Upper lobe of right lung (tissue), 1 donor: ENCODE data around the gene ACTN1. TPM values are rescaled to one million over a fixed set of nuclear protein-coding genes. Genes with fewer than 3 reads are reported as not detected.
A peak's percentile ranks its signal among the peaks of the same experiment; 100 is the strongest.

Experiments
- ATAC-seq: fragments of 200-7000 bp; cut with Tn5 transposase; one replicate; pipeline ENCODE4 v1.9.1; 2020; ENCODE audit warnings: mild to moderate bottlenecking, moderate library complexity
- DNase-seq: peaks from one replicate; pipeline ENCODE4 v3.0.0-alpha.2; 2020
- H3K27ac ChIP-seq: fragments of 200-600 bp; one replicate; pipeline ENCODE4 v1.8.0; 2022
- H3K27me3 ChIP-seq: fragments of 200-600 bp; one replicate; pipeline ENCODE4 v1.8.0; 2022; ENCODE audit warnings: mild to moderate bottlenecking
- H3K36me3 ChIP-seq: fragments of 200-600 bp; one replicate; pipeline ENCODE4 v1.8.0; 2022
- H3K4me1 ChIP-seq: fragments of 200-600 bp; one replicate; pipeline ENCODE4 v1.8.0; 2022
- H3K4me3 ChIP-seq: fragments of 200-600 bp; one replicate; pipeline ENCODE4 v1.8.0; 2022; ENCODE audit warnings: mild to moderate bottlenecking
- H3K9me3 ChIP-seq: fragments of 200-600 bp; one replicate; pipeline ENCODE4 v1.8.0; 2022
- intact Hi-C: fragments of 100-400 bp; cut with DNase I; formaldehyde crosslinking; loops from one replicate; pipeline ENCODE4 v1.11.0; 2022
- total RNA-seq: library from RNA; stranded (reverse); fragmentation: NEBNext Ultra II Directional; extraction: Animal tissue kit (Norgen Biotek cat#: 25700); gene quantifications from one replicate; pipeline ENCODE4 v1.2.1, GENCODE V29; 2021
- TF ChIP-seq, protein P1 (sequence below): fragments of 200-600 bp; IDR thresholded peaks from one replicate; pipeline ENCODE4 v1.8.0; 2022; ENCODE audit warnings: antibody characterized with exemption
- donor health status: DM: no; HTN: yes; CAD: no; lungs with severe emphysema.

The ACTN1 gene
- total RNA-seq, 1 donor from 2014 or later = 177 TPM

DNA sequence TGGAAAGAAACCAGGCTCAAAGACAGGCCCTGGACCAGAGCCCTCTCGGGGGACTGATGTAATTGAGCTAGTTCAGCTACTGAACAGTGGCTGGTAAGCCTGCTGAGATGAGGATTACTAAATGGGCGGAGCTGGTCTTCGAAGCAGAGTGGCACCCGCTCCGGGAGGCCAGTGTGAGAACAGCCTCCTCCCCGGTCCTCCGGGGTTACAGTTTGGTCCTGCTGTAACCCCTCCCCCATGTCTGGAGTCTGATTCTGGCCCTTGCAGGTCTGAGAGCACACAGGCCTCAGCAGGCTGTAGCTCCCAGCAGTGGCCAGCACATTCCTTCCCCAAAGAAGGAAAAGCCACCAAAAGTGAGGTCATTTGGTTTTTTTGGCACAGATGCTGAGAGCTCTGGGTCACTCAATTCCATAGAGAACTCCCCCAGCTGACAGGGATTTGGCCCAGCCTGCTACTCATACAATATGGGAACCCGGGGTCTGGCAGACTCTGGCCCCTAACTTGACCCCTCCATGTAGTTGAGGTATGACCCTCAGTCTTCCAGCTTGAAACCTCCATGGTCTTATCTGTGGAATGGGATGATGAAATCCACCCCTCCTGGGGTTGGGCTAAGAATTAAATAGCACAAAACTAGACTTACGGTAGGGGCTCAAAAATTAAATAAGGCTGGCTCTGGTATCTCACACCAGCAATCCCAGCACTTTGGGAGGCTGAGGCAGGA, 39.0 kb downstream of the ACTN1 start:
- H3K27me3 ChIP-seq = no peaks in the 10 kb centered on the region
- ATAC-seq (peak; percentile 61), DNase-seq (no peak)
- H3K4me1 ChIP-seq = peaks cover 68% of the 10 kb centered on the region
- no peak overlapping the region for H3K4me3 ChIP-seq
- intact Hi-C loops = no loop called here
- no peaks in the 10 kb centered on the region for H3K36me3 ChIP-seq
- H3K9me3 ChIP-seq = no peaks in the 10 kb centered on the region
- TF ChIP-seq, protein P1, sequence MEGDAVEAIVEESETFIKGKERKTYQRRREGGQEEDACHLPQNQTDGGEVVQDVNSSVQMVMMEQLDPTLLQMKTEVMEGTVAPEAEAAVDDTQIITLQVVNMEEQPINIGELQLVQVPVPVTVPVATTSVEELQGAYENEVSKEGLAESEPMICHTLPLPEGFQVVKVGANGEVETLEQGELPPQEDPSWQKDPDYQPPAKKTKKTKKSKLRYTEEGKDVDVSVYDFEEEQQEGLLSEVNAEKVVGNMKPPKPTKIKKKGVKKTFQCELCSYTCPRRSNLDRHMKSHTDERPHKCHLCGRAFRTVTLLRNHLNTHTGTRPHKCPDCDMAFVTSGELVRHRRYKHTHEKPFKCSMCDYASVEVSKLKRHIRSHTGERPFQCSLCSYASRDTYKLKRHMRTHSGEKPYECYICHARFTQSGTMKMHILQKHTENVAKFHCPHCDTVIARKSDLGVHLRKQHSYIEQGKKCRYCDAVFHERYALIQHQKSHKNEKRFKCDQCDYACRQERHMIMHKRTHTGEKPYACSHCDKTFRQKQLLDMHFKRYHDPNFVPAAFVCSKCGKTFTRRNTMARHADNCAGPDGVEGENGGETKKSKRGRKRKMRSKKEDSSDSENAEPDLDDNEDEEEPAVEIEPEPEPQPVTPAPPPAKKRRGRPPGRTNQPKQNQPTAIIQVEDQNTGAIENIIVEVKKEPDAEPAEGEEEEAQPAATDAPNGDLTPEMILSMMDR = no peak
- peak overlapping the region; percentile 70 for H3K27ac ChIP-seq

DNA sequence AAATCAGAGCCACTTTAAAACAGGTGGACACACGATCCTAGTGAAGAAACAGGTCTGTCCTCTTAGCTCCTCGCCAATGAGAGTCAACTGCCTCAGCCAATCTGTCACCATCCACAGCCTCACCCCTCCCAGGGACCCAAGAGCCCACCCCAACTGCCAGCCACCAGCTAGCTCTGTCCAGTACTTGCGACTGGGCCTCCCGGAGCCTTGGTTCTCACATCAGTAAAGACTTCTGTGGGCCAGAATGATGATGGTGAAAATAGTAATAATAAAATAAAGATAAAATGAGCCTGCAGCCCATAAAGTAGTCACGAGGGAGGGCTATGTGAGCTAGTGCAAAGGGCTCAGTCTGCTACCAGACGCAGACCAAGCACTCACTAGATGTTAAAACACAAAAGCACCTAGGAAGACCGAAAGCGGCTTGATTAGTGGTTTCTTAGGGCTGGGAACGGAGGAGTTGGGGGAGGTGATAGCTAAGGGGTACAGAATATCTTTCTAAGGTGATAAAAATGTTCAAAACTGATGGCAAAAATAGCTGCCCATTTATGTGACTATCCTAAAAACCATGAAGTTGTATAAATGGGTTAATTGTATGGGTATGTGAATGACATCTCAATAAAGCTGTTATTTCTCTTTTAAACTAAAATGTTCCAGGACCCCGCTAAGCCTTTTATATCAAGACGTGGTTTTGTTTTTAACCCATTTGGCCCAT, 39.8 kb downstream of the ACTN1 start:
- Histone ChIP-seq H3K4me1 (peaks cover 76% of the 10 kb centered on the region), H3K27me3 (no peaks in the 10 kb centered on the region), H3K36me3 (no peaks in the 10 kb centered on the region), H3K9me3 (no peaks in the 10 kb centered on the region), H3K4me3 (no peak overlapping the region), H3K27ac (peak overlapping the region; percentile 70)
- ATAC-seq (no peak), DNase-seq (no peak)
- TF ChIP-seq, protein P1 = no peak
- intact Hi-C loops = no loop called here

DNA sequence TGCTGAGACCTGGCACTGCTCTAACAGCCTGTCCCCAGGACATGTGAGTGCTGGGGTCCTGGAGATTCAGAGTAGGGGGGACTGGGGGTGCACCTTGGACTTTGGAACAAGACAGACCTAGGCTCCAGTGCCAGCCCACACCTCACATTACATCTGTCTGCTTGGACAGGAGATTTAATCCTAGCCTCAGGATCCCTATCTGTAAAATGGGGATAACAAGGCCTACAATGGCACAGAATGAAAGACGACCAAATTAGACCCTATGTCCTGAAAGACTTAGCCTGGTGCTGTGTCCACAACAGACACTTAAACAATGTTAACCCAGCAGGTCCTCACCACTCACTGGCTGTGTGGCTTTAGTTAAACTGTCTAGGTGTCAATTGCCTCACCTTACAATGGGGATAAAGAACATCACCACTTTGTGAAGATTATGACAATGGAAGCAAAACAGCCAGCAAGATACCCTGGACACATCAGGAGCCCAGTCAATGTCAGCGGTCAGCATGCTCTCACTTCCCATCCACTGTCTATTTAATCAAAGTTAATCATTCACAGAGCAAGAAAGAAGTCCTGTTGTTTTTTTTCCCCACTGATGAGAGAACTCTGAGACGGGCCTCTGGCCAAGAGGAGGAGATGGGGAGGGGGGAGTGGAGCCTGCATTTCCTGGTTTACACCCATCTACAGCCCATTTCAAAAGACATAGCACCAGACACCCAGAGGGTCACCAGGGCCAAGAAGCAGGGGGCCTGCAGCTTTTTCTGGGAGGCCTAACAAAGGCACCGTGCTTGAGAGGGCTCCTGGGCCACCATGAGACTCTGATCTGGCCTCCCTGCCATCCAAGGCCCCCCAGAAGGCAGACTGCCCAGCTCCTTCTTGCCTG, 40.6 kb downstream of the ACTN1 start:
- Histone ChIP-seq H3K4me1 (peaks cover 79% of the 10 kb centered on the region), H3K27me3 (no peaks in the 10 kb centered on the region), H3K4me3 (no peak overlapping the region), H3K9me3 (no peaks in the 10 kb centered on the region), H3K27ac (peak overlapping the region; percentile 70), H3K36me3 (no peaks in the 10 kb centered on the region)
- peak; percentile 30 for ATAC-seq
- intact Hi-C loops = no loop called here
- TF ChIP-seq, protein P1 = no peak
- no peak for DNase-seq

DNA sequence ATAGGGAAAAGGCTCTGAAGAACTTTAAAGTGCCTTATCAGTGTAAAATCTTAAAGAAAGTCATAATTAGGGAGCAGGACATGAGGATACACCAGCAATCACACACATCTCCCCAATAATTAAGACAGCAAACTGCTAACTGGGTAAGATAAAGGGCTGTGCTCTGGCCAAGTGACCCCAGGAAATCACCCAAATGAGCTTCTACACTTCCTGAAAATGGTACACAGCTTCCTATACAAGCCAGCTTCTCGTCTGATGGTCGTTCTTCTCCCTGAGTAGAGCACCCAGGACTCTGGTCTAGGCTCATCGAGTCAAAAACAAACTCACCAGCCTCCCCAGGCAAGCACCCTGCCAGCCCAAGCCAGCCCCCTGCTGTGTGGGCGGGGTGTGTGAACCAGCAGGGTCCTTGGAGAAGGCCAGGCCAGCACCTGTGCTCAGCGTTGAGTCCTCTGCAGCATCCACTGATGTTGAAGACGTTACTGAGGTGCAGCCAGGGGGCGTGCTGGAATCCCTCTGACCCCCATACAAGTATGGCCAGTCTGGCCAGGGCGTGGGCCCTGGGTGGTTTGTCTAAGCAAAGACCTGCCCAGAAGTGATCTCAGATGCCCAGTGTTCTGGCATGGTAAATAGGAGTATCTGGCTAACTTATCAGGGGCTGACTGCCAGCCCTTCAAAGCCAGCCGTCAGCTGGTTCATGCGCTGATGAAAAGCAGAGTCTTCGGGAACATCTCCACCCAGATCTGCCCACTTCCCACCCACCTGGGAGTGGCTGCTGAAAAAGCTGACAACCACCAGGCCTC, 41.4 kb downstream of the ACTN1 start:
- no peaks in the 10 kb centered on the region for H3K36me3 ChIP-seq
- H3K4me3 ChIP-seq = no peak overlapping the region
- H3K9me3 ChIP-seq = no peaks in the 10 kb centered on the region
- H3K27me3 ChIP-seq = no peaks in the 10 kb centered on the region
- peaks cover 74% of the 10 kb centered on the region for H3K4me1 ChIP-seq
- peak overlapping the region; percentile 70 for H3K27ac ChIP-seq
- DNase-seq (no peak), ATAC-seq (peak; percentile 32)
- intact Hi-C loops = no loop called here
- TF ChIP-seq, protein P1 = peak; percentile 20

DNA sequence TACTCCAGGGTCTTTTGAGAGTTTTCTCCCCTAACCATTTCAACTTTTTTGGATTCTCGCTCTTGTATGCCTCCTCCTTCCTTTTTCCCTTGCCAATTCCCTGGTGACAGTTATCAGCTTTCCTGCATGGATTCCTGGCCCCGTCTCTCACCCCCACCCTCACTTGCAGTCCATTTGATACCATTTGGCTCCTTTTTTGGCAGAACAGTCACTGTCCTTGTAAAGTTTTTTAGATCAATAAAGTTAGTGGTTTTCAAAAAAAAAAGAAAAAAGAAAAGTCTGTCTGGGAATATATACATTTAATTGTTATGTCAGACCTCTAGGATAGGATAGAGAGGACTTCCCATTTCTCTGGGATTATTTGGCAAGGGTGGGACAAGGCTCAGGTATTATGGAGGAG, 42.1 kb downstream of the ACTN1 start:
- H3K27ac ChIP-seq = peak overlapping the region; percentile 47
- H3K9me3 ChIP-seq = no peaks in the 10 kb centered on the region
- no peaks in the 10 kb centered on the region for H3K27me3 ChIP-seq
- TF ChIP-seq, protein P1 = no peak
- intact Hi-C loops = no loop called here
- H3K4me3 ChIP-seq = no peak overlapping the region
- ATAC-seq (no peak), DNase-seq (no peak)
- H3K4me1 ChIP-seq = peaks cover 71% of the 10 kb centered on the region
- H3K36me3 ChIP-seq = no peaks in the 10 kb centered on the region
